ENCODE measurements around the gene RPA1. TPM values are rescaled to one million over a fixed set of nuclear protein-coding genes. Genes with fewer than 3 reads are reported as not detected.

Gene RPA1
- total and polyA plus RNA-seq, 10 of the 15 experiments (the other 5 are each of a cell fraction or from before 2014, with no cell fraction given), result 35.9 to 198 (median 71.2) TPM

GRCh38 chr17:1829592-1830257 lies at the start of gene RPA1, which contains the start of gene SMYD4 (continued):
- TF ChIP-seq ZBTB40 (IDR thresholded peaks at IDR 0.05; ENCODE audit: borderline replicate concordance) (no peak), ATF2 (IDR thresholded peaks at IDR 0.05; ENCODE audit: low read length) (no peak), ZNF24 (IDR thresholded peaks at IDR 0.05) (no peak), E2F8 (IDR thresholded peaks at IDR 0.05; ENCODE audit: low read depth, partially characterized antibody) (no peak)
